HCT116 (cell line): ENCODE data around the gene ZBTB16. TPM values are rescaled to one million over a fixed set of nuclear protein-coding genes. Genes with fewer than 3 reads are reported as not detected.

Experiments
- ATAC-seq: fragments of 200-7000 bp; cut with Tn5 transposase; 2 replicates; pipeline ENCODE4 v1.9.1; 2020; ENCODE audit warnings: mild to moderate bottlenecking, moderate library complexity
- BruUV-seq: library from RNA; stranded (reverse); fragments of 400-500 nt; replicated peaks from 2 replicates; lab custom pipeline; 2021; lab: Mats Ljungman, UMichigan
- CTCF ChIA-PET: fragments of 300-600 bp; sonication (Branson Sonifier 250); formaldehyde crosslinking; loops from one replicate; lab custom pipeline; 2021; ENCODE audit warnings: antibody characterized with exemption; lab: Charles Lee
- POLR2A ChIA-PET: fragments of 300-600, 350-600 bp; sonication (Branson Sonifier 250); formaldehyde crosslinking; loops from one replicate; lab custom pipeline; 2021; ENCODE audit warnings: antibody characterized with exemption; lab: Charles Lee
- RAD21 ChIA-PET, 2 experiments: fragments of 300-600 bp; sonication (Branson Sonifier 250); formaldehyde crosslinking; loops; one replicate each; lab custom pipeline; 2023; ENCODE audit warnings: low total read pairs in 2 of 2; ENCODE audit not compliant: uncharacterized antibody in 2 of 2, unreplicated experiment in 2 of 2, low non-redundant PET in 1 of 2; lab: Charles Lee
- DNase-seq: peaks from one replicate; pipeline ENCODE4 v3.0.0-alpha.2; 2010; ENCODE audit warnings: low read depth, low spot score
- H2AFZ ChIP-seq: fragments of 200-600 bp; shearing (Covaris generic), sonication (generic); 2 replicates; pipeline ENCODE4 v1.6.1; 2017; ENCODE audit warnings: low read depth, mixed run types, mixed read lengths, antibody characterized with exemption, low read length; ENCODE audit not compliant: poor library complexity, severe bottlenecking
- H3K27ac ChIP-seq: 2 replicates; pipeline ENCODE4 v1.5.1; 2012; ENCODE audit warnings: low read depth, low read length
- H3K27me3 ChIP-seq: fragments of 200-600 bp; sonication (generic); 2 replicates; pipeline ENCODE4 v1.6.1; 2016; ENCODE audit warnings: mixed run types, low read length, mixed read lengths; ENCODE audit not compliant: insufficient read depth
- H3K36me3 ChIP-seq, 2 experiments: fragments of 200-500 bp in 1 of 2; fragments of 200-600 bp in 1 of 2; sonication (Bioruptor generic) in 1 of 2; sonication (generic) in 1 of 2; 2 replicates each; pipeline versions ENCODE4 v1.5.1 to v1.6.1; 2014 to 2016; ENCODE audit warnings: low read length in 2 of 2, inconsistent platforms in 1 of 2, mixed read lengths in 1 of 2, mixed run types in 1 of 2; ENCODE audit not compliant: insufficient read depth in 2 of 2, control insufficient read depth in 1 of 2
- H3K4me1 ChIP-seq, 2 experiments: fragments of 200-600 bp in 1 of 2; sonication (generic) in 1 of 2; 2 replicates each; pipeline versions ENCODE4 v1.5.1 to v1.6.1; 2012 to 2017; ENCODE audit warnings: low read length in 2 of 2, inconsistent platforms in 1 of 2, mild to moderate bottlenecking in 1 of 2, mixed read lengths in 1 of 2, mixed run types in 1 of 2, moderate library complexity in 1 of 2; ENCODE audit not compliant: insufficient read depth in 2 of 2, control insufficient read depth in 1 of 2
- H3K4me2 ChIP-seq: fragments of 200-600 bp; sonication (generic); 2 replicates; pipeline ENCODE4 v1.6.1; 2017; ENCODE audit warnings: mixed run types, low read length, mixed read lengths
- H3K4me3 ChIP-seq, 2 experiments: fragments of 200-600 bp in 1 of 2; sonication (generic) in 1 of 2; replicated peaks in 1 of 2; 2 replicates each; pipeline ENCODE4 v1.5.1; 2011 to 2016; ENCODE audit warnings: low read length in 2 of 2, control low read depth in 1 of 2, low read depth in 1 of 2, mild to moderate bottlenecking in 1 of 2, mixed read lengths in 1 of 2, mixed run types in 1 of 2
- H3K79me2 ChIP-seq: fragments of 200-600 bp; sonication (generic); 2 replicates; pipeline ENCODE4 v1.6.1; 2017; ENCODE audit warnings: mild to moderate bottlenecking, mixed run types, low read length, moderate library complexity, mixed read lengths; ENCODE audit not compliant: insufficient read depth
- H3K9ac ChIP-seq: fragments of 200-600 bp; sonication (generic); 2 replicates; pipeline ENCODE4 v1.6.1; 2016; ENCODE audit warnings: low read length, mixed read lengths
- H3K9me2 ChIP-seq: fragments of 200-600 bp; sonication (generic), shearing (Covaris generic); 2 replicates; pipeline ENCODE4 v1.6.1; 2017; ENCODE audit warnings: mixed run types, mild to moderate bottlenecking, moderate library complexity; ENCODE audit not compliant: insufficient read depth
- H3K9me3 ChIP-seq, 2 experiments: fragments of 200-500 bp in 1 of 2; fragments of 200-600 bp in 1 of 2; sonication (Bioruptor generic) in 1 of 2; sonication (generic) in 1 of 2; 2 replicates each; pipeline ENCODE4 v1.6.1; 2014 to 2017; ENCODE audit warnings: low read length in 2 of 2, mixed read lengths in 2 of 2, inconsistent platforms in 1 of 2, low read depth in 1 of 2, mild to moderate bottlenecking in 1 of 2, mixed run types in 1 of 2, moderate library complexity in 1 of 2; ENCODE audit not compliant: control insufficient read depth in 1 of 2, insufficient read depth in 1 of 2
- H4K20me1 ChIP-seq: fragments of 200-600 bp; sonication (generic), shearing (Covaris generic); 2 replicates; pipeline ENCODE4 v1.6.1; 2017; ENCODE audit warnings: mixed run types, mild to moderate bottlenecking, moderate library complexity; ENCODE audit not compliant: insufficient read depth
- CEBPB ChIP-seq: IDR thresholded peaks from 2 replicates; pipeline ENCODE4 v1.6.1; 2012; ENCODE audit warnings: low read depth
- EZH2phosphoT487 ChIP-seq: fragments of 200-600 bp; IDR thresholded peaks from 2 replicates; pipeline ENCODE4 v1.6.1; 2018; ENCODE audit warnings: antibody characterized with exemption, borderline replicate concordance
- FOSL1 ChIP-seq: IDR thresholded peaks from 2 replicates; pipeline ENCODE4 v1.6.1; 2012; ENCODE audit warnings: low read depth
- JUND ChIP-seq: IDR thresholded peaks from 2 replicates; pipeline ENCODE4 v1.6.1; 2012
- POLR2A ChIP-seq: IDR thresholded peaks from 2 replicates; pipeline ENCODE4 v1.7.0; 2011; ENCODE audit warnings: borderline replicate concordance; ENCODE audit not compliant: insufficient read depth, insufficient read length; ENCODE audit errors: extremely low read depth
- POLR2AphosphoS5 ChIP-seq: IDR thresholded peaks from 2 replicates; pipeline ENCODE4 v1.6.1; 2011; ENCODE audit warnings: mild to moderate bottlenecking, low read depth, low read length, moderate library complexity
- RAD21 ChIP-seq: IDR thresholded peaks from 2 replicates; pipeline ENCODE4 v1.6.1; 2012; ENCODE audit warnings: low read depth, mild to moderate bottlenecking
- SP1 ChIP-seq: IDR thresholded peaks from 2 replicates; pipeline ENCODE4 v1.6.1; 2012; ENCODE audit warnings: low read depth
- YY1 ChIP-seq: IDR thresholded peaks from 2 replicates; pipeline ENCODE4 v1.6.1; 2011; ENCODE audit warnings: low read length, low read depth, moderate library complexity, mild to moderate bottlenecking; ENCODE audit not compliant: insufficient replicate concordance; ENCODE audit errors: extremely low read depth
- ZNF274 ChIP-seq: fragments of 200-500 bp; sonication (Bioruptor generic); IDR thresholded peaks from 2 replicates; pipeline ENCODE4 v1.6.1; 2014; ENCODE audit warnings: mild to moderate bottlenecking, low read depth, low read length, inconsistent platforms
- intact Hi-C: fragments of 100-400 bp; cut with micrococcal nuclease; formaldehyde crosslinking; loops from 2 replicates; pipeline ENCODE4 v1.10.0; 2022
- total RNA-seq: library from RNA; stranded (reverse); gene quantifications from one replicate; pipeline ENCODE4 v1.2.1, GENCODE V29; 2021; ENCODE audit not compliant: unreplicated experiment
- TF ChIP-seq, protein P1 (sequence below): IDR thresholded peaks from 2 replicates; pipeline ENCODE4 v1.6.1; 2012
- TF ChIP-seq, protein P2 (sequence below): IDR thresholded peaks from 2 replicates; pipeline ENCODE4 v1.6.1; 2011; ENCODE audit warnings: mild to moderate bottlenecking, low read length, moderate library complexity; ENCODE audit not compliant: insufficient replicate concordance; ENCODE audit errors: extremely low read depth
- TF ChIP-seq, protein P3 (sequence below), 3 experiments: fragments of 200-600 bp in 1 of 3; sonication (generic) in 1 of 3; IDR thresholded peaks in 2 of 3; conservative IDR thresholded peaks in 1 of 3; 2 replicates each; pipeline ENCODE4 v1.5.1; 2012 to 2017; ENCODE audit warnings: low read depth in 2 of 3, low read length in 2 of 3, antibody characterized with exemption in 1 of 3, borderline replicate concordance in 1 of 3, control low read depth in 1 of 3, mild to moderate bottlenecking in 1 of 3, mixed read lengths in 1 of 3, mixed run types in 1 of 3, moderate library complexity in 1 of 3; ENCODE audit not compliant: insufficient read depth in 1 of 3
- TF ChIP-seq, protein P4 (sequence below): IDR thresholded peaks from 2 replicates; pipeline ENCODE4 v1.6.1; 2012; ENCODE audit warnings: low read depth

Gene ZBTB16
- total RNA-seq, 1 experiment from 2014 or later, result 0.30 TPM

DNA sequence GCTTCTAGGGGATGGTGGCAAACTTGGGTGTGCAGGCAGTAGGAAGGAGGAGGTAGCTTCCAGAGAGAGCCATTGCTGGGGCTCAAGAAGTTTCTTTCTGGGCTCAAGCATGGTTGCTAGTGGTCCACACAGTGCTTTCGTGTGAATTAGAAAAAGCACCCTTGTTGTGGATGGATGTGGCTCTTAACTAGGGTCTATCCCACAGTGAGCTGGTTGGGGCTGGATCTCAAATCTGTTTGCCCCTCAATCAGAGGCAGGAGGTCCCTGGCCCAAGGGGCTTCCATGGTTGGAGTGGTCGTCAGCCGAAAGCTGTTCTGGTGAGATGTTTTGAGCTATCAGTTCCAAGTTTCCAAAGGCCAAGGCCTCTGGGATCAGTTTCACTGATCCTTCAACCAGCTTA, 35.0 kb downstream of the ZBTB16 start:
- CTCF ChIA-PET, result no interaction called here
- peaks cover 36% of the 10 kb centered on the region for H3K27me3 ChIP-seq
- ATAC-seq (no peak), DNase-seq (no peak)
- no peaks in the 10 kb centered on the region for H3K9me3 ChIP-seq
- H3K4me2 ChIP-seq, result no peak overlapping the region
- H3K4me3 ChIP-seq, result no peak overlapping the region
- RAD21 ChIA-PET, result no interaction called here
- no TSS peak for BruUV-seq
- no peak overlapping the region for H2AFZ ChIP-seq
- H3K79me2 ChIP-seq, result no peaks in the 10 kb centered on the region
- no peak overlapping the region for H3K9ac ChIP-seq
- no peaks in the 10 kb centered on the region for H3K4me1 ChIP-seq
- H3K27ac ChIP-seq, result no peak overlapping the region
- intact Hi-C loops, result no loop called here
- H3K9me2 ChIP-seq, result no peaks in the 10 kb centered on the region
- no peaks in the 10 kb centered on the region for H4K20me1 ChIP-seq
- POLR2A ChIA-PET, result no interaction called here
- H3K36me3 ChIP-seq, result no peaks in the 10 kb centered on the region
- no peak for TF ChIP-seq POLR2AphosphoS5
- no peak for TF ChIP-seq FOSL1
- TF ChIP-seq, protein P1, sequence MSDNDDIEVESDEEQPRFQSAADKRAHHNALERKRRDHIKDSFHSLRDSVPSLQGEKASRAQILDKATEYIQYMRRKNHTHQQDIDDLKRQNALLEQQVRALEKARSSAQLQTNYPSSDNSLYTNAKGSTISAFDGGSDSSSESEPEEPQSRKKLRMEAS, result no peak
- TF ChIP-seq, protein P2, sequence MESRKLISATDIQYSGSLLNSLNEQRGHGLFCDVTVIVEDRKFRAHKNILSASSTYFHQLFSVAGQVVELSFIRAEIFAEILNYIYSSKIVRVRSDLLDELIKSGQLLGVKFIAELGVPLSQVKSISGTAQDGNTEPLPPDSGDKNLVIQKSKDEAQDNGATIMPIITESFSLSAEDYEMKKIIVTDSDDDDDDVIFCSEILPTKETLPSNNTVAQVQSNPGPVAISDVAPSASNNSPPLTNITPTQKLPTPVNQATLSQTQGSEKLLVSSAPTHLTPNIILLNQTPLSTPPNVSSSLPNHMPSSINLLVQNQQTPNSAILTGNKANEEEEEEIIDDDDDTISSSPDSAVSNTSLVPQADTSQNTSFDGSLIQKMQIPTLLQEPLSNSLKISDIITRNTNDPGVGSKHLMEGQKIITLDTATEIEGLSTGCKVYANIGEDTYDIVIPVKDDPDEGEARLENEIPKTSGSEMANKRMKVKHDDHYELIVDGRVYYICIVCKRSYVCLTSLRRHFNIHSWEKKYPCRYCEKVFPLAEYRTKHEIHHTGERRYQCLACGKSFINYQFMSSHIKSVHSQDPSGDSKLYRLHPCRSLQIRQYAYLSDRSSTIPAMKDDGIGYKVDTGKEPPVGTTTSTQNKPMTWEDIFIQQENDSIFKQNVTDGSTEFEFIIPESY, result no peak
- TF ChIP-seq SP1, result no peak
- TF ChIP-seq, protein P3, sequence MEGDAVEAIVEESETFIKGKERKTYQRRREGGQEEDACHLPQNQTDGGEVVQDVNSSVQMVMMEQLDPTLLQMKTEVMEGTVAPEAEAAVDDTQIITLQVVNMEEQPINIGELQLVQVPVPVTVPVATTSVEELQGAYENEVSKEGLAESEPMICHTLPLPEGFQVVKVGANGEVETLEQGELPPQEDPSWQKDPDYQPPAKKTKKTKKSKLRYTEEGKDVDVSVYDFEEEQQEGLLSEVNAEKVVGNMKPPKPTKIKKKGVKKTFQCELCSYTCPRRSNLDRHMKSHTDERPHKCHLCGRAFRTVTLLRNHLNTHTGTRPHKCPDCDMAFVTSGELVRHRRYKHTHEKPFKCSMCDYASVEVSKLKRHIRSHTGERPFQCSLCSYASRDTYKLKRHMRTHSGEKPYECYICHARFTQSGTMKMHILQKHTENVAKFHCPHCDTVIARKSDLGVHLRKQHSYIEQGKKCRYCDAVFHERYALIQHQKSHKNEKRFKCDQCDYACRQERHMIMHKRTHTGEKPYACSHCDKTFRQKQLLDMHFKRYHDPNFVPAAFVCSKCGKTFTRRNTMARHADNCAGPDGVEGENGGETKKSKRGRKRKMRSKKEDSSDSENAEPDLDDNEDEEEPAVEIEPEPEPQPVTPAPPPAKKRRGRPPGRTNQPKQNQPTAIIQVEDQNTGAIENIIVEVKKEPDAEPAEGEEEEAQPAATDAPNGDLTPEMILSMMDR (IDR thresholded peaks at IDR 0.05 in 2 of 3, conservative IDR thresholded peaks at IDR 0.05 in 1 of 3; ENCODE audit: borderline replicate concordance in 1 of 3, insufficient read depth in 1 of 3, low read depth in 2 of 3, low read length in 2 of 3), result no peak
- TF ChIP-seq ZNF274, result no peak
- no peak for TF ChIP-seq POLR2A
- TF ChIP-seq EZH2phosphoT487, result no peak
- TF ChIP-seq CEBPB, result no peak
- no peak for TF ChIP-seq YY1
- no peak for TF ChIP-seq JUND
- TF ChIP-seq, protein P4, sequence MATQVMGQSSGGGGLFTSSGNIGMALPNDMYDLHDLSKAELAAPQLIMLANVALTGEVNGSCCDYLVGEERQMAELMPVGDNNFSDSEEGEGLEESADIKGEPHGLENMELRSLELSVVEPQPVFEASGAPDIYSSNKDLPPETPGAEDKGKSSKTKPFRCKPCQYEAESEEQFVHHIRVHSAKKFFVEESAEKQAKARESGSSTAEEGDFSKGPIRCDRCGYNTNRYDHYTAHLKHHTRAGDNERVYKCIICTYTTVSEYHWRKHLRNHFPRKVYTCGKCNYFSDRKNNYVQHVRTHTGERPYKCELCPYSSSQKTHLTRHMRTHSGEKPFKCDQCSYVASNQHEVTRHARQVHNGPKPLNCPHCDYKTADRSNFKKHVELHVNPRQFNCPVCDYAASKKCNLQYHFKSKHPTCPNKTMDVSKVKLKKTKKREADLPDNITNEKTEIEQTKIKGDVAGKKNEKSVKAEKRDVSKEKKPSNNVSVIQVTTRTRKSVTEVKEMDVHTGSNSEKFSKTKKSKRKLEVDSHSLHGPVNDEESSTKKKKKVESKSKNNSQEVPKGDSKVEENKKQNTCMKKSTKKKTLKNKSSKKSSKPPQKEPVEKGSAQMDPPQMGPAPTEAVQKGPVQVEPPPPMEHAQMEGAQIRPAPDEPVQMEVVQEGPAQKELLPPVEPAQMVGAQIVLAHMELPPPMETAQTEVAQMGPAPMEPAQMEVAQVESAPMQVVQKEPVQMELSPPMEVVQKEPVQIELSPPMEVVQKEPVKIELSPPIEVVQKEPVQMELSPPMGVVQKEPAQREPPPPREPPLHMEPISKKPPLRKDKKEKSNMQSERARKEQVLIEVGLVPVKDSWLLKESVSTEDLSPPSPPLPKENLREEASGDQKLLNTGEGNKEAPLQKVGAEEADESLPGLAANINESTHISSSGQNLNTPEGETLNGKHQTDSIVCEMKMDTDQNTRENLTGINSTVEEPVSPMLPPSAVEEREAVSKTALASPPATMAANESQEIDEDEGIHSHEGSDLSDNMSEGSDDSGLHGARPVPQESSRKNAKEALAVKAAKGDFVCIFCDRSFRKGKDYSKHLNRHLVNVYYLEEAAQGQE, result no peak
- no peak for TF ChIP-seq RAD21
